HG03280 (cell line): ENCODE data around the gene OR2L8.

Source experiments
- ATAC-seq: cut with Tn5 transposase; IDR thresholded peaks from one replicate; pipeline ENCODE4 v1.9.1; 2021; ENCODE audit warnings: mild to moderate bottlenecking, moderate library complexity; ENCODE audit not compliant: unreplicated experiment

Gene OR2L8

DNA sequence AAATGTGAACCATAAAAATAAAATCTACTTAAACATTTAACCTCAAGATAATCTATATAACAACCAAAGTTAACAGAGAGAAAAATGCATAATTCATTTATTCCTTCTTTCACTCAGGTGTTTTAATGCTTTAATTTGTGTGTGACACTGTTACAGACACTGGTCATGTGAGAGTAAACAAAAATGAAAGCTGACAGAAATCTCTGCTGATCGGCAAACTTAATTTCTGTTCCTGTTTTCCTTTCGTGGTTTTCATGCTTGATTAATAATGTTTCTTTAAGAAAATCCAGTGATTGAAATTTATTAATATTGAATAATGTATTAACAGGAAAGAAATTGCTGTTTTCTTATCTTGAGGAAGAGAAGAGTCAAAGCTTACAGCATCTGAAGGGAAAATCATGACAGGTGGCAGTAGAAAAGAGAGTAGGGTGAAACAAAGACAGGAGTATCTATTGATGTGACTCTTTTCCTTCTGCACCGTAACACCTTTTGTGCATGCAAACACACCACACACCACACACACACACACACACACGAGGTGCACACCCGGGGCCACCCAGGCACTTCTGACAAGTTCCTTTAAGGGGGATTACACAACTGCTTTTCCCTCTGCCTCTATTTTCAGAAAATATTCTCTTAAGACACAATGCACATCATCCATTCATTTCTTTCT is 18.0 kb downstream of the OR2L8 start:
- ATAC-seq = peak; percentile 54

DNA sequence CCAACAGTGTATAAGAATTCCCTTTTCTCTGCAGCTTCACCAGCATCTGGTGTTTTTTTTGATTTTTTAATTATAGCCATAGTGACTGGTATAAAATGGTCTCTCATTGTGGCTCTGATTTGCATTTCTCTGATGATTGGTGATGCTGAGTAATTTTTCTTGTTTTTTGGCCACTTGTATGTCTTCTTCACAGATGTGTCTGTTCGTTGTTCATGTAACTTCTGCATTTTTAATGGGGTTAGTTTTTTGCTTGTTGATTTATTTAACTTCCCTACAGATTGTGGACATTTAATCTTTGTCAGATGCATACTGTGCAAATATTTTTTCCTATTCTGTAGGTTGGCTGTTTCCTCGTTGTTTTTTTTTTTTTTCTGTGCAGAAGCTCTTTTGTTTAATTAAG is 44.3 kb downstream of the OR2L8 start:
- ATAC-seq = no peak

GRCh38 chr1:247998811-247999210 is 50.2 kb downstream of the OR2L8 start:
- no peak for ATAC-seq
